ENCODE results near the gene FNDC3A. TPM values are rescaled to one million over a fixed set of nuclear protein-coding genes. Genes with fewer than 3 reads are reported as not detected.
"Not testable (repeated sequence)": the region's sequence is repeated elsewhere in the genome, so short reads cannot be mapped to it uniquely, and the experiment has no call there.

Gene FNDC3A
- total RNA-seq, 2 donors from 2014 or later, result 23.8 to 38.2 TPM

DNA sequence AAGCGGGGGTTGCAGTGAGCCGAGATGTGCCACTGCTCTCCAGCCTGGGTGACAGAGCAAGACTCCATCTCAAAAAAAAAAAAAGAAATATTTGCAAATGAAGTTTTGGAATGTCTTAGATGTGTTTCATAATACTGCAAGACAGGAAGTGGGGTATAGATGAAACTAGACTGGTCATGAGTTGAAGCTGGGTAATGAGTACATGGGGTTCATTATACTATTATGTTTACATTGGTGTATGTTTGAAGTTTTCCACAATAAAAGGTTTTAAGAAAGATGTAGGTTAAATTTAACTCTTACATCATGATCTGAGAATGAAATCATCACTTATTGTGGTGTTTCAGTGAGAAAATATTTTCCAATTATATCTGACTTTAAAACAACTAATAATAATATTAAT, 19.0 kb downstream of the FNDC3A start:
- Mint-ChIP-seq H3K9me3 (peaks cover 12% of the 10 kb centered on the region), H3K4me3 (no peak overlapping the region), H3K36me3 (ENCODE audit: low read depth) (peaks cover 45% of the 10 kb centered on the region), H3K27me3 (no peaks in the 10 kb centered on the region), H3K4me1 (peaks cover 14% of the 10 kb centered on the region), H3K27ac (no peak overlapping the region)
- ATAC-seq (replicated peaks), result peak; percentile 99

DNA sequence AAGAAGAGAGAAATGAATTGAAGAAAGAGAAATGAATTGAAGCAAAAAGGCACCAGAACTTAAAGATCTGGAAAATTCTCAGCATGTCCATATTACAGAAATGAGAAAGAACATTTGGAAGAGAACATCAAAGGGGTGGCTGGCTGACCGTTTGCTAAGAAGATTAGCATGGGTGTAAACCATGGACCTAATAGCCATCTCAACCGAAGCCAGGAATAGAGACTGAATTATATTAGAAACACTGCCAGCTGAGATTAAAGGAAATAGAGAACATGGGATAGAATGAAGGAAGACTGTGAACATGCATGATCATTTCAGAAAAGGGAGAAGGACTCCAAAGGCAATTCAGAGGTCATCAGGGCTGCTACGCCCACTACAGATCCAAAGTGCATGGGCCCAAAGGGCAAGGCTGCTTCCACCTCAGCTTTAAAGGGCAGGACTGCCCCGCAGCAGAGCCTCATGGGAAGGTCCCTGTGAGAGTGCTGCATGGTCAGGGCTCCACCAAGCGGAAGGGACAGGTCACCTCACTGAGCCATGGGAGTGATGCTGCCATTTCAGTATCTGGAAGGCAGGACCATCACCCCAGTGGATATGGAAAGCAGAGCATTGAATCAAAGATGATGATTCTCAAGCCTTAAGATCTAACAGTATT, 23.1 kb downstream of the FNDC3A start:
- Mint-ChIP-seq H3K9me3 (peaks cover 12% of the 10 kb centered on the region), H3K27me3 (no peaks in the 10 kb centered on the region), H3K4me3 (no peak overlapping the region), H3K4me1 (peaks cover 14% of the 10 kb centered on the region), H3K36me3 (ENCODE audit: low read depth) (peaks cover 55% of the 10 kb centered on the region), H3K27ac (no peak overlapping the region)
- no peak for ATAC-seq (replicated peaks)

DNA sequence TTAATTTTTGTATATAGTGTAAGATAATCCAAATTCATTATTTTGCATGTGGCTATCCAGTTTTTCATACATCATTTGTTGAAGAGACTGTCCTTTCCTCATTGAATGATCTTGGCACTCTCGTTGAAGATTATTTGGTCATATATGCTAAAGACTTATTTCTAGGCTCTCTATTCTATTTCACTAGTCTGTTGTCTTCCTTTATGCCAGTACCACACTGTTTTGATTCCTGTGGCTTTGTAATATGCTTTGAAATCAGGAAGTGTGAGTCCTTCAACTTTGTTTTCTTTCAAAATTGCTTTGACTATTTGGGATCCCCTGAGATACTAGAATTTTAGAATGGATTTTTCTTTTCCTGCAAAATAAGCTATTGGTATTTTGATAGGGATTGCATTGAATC, 24.5 kb downstream of the FNDC3A start:
- Mint-ChIP-seq H3K27ac (no peak overlapping the region), H3K9me3 (peaks cover 12% of the 10 kb centered on the region), H3K4me1 (peaks cover 14% of the 10 kb centered on the region), H3K27me3 (no peaks in the 10 kb centered on the region), H3K4me3 (no peak overlapping the region), H3K36me3 (ENCODE audit: low read depth) (peaks cover 50% of the 10 kb centered on the region)
- ATAC-seq (replicated peaks), result no peak

DNA sequence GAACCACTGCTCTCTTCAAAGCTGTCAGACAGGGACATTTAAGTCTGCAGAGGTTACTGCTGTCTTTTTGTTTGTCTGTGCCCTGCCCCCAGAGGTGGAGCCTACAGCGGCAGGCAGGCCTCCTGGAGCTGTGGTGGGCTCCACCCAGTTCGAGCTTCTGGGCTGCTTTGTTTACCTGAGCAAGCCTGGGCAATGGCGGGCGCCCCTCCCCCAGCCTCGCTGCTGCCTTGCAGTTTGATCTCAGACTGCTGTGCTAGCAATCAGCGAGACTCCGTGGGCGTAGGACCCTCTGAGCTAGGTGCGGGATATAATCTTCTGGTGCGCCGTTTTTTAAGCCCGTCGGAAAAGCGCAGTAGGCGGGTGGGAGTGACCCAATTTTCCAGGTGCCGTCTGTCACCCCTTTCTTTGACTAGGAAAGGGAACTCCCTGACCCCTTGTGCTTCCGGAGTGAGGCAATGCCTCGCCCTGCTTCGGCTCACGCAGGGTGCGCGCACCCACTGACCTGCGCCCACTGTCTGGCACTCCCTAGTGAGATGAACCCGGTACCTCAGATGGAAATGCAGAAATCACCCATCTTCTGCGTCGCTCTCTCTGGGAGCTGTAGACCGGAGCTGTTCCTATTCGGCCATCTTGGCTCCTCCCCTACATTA, 43.4 kb downstream of the FNDC3A start:
- H3K36me3 Mint-ChIP-seq (ENCODE audit: low read depth), result peaks cover 34% of the 10 kb centered on the region
- not testable (repeated sequence) for ATAC-seq (replicated peaks); H3K4me1 Mint-ChIP-seq; H3K4me3 Mint-ChIP-seq; H3K9me3 Mint-ChIP-seq; H3K27ac Mint-ChIP-seq; H3K27me3 Mint-ChIP-seq

DNA sequence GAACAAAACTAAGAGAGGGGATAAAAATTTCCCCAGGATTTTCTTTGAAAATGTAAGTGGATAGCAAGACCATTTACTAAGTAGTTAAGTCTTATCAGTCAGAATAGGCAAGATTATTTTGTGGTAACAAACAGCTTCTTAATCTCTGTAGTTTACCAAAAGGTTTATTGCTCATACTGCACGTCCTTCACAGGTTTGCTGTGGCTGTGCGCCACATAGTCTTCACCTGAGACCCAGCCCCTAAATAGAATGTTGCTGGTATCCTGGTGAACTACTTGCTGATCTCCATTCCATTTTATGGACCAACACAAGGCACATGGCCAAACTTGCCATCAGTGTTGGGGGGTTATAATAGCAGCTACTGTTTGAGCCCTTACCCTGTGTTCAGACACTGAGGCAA, 44.6 kb downstream of the FNDC3A start:
- Mint-ChIP-seq H3K36me3 (ENCODE audit: low read depth) (peaks cover 28% of the 10 kb centered on the region), H3K4me1 (peaks cover 6% of the 10 kb centered on the region), H3K9me3 (no peaks in the 10 kb centered on the region), H3K4me3 (no peak overlapping the region), H3K27me3 (no peaks in the 10 kb centered on the region), H3K27ac (no peak overlapping the region)
- no peak for ATAC-seq (replicated peaks)

DNA sequence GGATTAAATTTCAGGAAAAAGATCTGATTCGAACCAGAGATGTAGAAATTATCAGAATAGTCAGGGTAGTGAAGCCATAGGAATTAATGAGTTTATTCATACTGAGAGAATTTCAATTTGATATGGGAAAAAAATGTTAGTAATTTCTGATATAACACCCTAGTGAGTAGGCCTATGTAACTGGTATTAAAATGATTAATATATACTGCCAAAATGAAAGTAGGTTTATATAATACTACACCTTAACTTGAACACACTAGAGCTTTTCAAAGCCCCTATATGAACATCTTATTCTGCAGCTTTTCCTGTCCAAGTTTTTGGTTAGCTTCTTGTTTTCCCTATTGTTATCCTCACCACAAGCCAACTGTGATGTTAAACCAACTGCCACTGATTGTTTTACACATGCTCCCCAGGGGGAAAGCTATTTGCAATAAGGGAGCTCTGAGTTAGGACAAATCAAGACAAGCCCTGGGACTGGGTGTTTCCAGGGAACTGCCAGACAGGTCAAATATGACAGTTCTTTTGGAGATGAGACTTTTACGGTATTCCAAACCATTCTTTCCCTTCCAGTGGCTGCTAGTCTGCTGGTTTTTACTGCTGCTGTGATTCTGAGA, 45.3 kb downstream of the FNDC3A start:
- peak overlapping the region; percentile 39 for H3K27ac Mint-ChIP-seq
- peaks cover 26% of the 10 kb centered on the region for H3K36me3 Mint-ChIP-seq (ENCODE audit: low read depth)
- no peaks in the 10 kb centered on the region for H3K27me3 Mint-ChIP-seq
- H3K9me3 Mint-ChIP-seq, result no peaks in the 10 kb centered on the region
- peak overlapping the region; percentile 15 for H3K4me3 Mint-ChIP-seq
- H3K4me1 Mint-ChIP-seq, result peaks cover 6% of the 10 kb centered on the region
- ATAC-seq (replicated peaks), result peak; percentile 64

DNA sequence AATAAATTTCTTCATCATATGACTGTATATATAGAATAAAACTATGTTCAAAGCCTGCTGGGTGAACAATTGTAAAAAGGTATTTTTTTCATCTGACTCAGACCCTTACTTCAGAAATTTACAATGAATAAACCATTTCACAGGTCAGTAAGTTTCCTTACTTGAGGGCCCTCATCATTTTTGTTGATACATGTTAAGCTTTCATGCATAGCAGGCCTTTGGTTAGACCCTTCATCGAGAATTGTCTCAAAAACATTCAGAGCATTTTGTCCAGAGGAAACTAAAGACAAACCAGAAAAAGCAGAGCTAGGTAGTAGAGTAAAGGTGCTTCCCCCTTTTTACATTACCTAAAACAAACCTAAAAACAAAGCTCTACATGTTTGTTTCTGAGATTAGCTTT, 46.2 kb downstream of the FNDC3A start:
- no peaks in the 10 kb centered on the region for H3K27me3 Mint-ChIP-seq
- peak; percentile 38 for ATAC-seq (replicated peaks)
- H3K4me1 Mint-ChIP-seq, result peaks cover 6% of the 10 kb centered on the region
- no peak overlapping the region for H3K27ac Mint-ChIP-seq
- H3K9me3 Mint-ChIP-seq, result no peaks in the 10 kb centered on the region
- H3K4me3 Mint-ChIP-seq, result no peak overlapping the region
- peaks cover 32% of the 10 kb centered on the region for H3K36me3 Mint-ChIP-seq (ENCODE audit: low read depth)

DNA sequence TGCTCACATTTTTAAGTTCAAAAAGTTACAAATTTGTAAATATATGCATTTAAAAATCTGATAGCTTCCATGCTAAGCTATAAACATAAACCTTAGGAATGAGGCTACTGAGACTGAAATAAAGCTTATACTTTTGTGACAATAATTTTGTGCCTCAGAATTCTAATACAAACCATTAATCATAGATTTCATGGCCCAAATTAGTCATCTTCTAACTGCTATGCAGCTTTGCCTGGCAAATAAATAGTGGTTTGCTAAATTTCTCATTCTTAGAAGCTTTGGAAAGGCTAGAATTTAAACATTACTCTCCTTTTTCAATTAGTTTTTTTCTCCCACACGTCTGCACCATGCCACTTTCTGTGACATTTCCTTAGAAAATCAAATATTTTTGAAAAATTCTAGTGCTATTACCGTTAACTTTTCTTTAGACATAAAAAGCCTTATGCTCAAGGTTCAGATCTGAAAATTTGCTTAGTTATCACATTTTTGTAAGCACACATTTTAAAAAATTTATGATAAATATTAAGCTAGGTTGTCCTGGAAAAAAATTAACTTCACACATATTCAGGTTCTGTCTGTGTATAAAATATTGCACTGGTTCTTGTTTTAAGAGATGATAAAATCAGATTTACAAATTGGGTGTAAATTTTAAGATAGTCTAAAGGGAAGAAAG, 46.9 kb downstream of the FNDC3A start:
- H3K4me3 Mint-ChIP-seq, result no peak overlapping the region
- H3K27ac Mint-ChIP-seq, result no peak overlapping the region
- peak; percentile 46 for ATAC-seq (replicated peaks)
- peaks cover 38% of the 10 kb centered on the region for H3K36me3 Mint-ChIP-seq (ENCODE audit: low read depth)
- peaks cover 6% of the 10 kb centered on the region for H3K4me1 Mint-ChIP-seq
- H3K9me3 Mint-ChIP-seq, result no peaks in the 10 kb centered on the region
- H3K27me3 Mint-ChIP-seq, result no peaks in the 10 kb centered on the region

DNA sequence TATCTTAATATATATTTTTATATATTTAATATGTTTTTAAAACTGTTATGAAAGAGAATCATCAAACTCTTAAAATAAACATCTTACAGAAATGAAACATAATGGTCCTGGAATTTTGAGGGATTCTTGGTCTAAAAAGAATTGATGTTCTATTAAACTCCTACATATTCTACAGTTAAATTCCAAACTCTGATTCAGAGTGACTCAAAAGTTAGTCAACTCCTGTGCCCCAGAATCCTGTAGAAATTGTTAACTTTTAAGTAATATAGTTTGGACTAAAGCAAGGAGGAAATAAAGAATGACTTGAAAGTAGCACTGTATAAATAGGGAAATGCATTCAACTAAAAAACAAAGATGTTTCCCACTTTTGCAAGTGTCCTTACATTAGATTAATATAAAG, 47.7 kb downstream of the FNDC3A start:
- Mint-ChIP-seq H3K4me1 (peaks cover 6% of the 10 kb centered on the region), H3K4me3 (no peak overlapping the region), H3K9me3 (no peaks in the 10 kb centered on the region), H3K36me3 (ENCODE audit: low read depth) (peaks cover 44% of the 10 kb centered on the region), H3K27ac (no peak overlapping the region), H3K27me3 (no peaks in the 10 kb centered on the region)
- ATAC-seq (replicated peaks), result no peak

DNA sequence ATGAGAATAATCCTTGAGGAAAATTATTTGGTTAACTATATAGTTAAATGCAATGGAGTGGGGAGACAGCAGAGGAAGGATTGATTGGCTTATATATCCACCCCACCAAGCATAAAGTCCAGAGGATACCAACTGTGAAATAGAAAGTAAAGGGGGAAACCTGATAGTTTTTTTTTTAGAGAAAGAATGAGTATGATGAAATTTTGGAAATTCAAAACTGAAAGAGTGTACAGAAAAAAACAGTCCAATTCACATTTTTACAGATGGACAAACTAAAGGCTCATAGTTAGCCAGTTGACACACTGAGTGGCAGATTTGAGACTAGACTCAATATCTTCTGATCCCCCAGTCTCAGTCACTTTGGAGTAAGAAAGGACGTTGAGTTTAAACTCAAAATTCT, 51.1 kb downstream of the FNDC3A start:
- H3K27me3 Mint-ChIP-seq, result no peaks in the 10 kb centered on the region
- no peak for ATAC-seq (replicated peaks)
- H3K27ac Mint-ChIP-seq, result no peak overlapping the region
- H3K36me3 Mint-ChIP-seq (ENCODE audit: low read depth), result peaks cover 32% of the 10 kb centered on the region
- no peak overlapping the region for H3K4me3 Mint-ChIP-seq
- peaks cover 6% of the 10 kb centered on the region for H3K4me1 Mint-ChIP-seq
- no peaks in the 10 kb centered on the region for H3K9me3 Mint-ChIP-seq

DNA sequence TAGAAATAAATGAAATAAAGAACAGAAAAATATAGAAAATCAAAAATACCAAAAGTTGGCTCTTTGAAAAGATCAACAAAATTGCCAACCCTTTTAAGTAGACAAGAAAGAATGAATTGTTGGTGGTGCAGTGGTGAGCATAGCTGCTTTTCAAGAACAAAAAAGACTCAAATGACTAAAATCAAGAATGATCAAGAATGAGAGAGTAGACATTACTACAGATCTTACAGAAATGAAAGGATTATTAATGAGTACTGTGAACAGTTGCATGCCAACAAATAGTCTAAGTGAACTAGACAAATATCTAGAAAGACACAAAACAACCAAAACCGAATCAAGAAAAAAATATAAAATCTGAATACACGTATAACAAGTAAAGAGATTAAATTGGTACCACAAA, 53.9 kb downstream of the FNDC3A start:
- Mint-ChIP-seq H3K4me3 (no peak overlapping the region), H3K9me3 (no peaks in the 10 kb centered on the region)

DNA sequence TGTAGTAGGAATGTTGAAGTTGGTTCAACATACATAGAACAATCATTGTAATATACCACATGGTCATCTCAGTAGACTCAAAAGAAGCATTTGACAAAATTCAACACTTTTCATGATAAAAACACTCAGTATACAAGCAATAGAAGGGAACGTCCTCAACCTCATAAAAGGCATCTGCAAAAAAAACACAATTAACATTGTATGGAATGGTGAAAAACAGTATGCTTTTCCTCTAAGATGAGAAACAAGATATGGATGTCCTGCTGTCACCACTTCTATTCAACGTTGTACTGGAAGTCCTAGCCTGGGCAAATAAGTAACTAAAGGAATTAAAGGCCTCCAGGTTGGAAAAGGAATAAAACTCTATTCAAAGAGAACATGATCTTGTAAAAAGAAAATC, 54.5 kb downstream of the FNDC3A start:
- no peaks in the 10 kb centered on the region for H3K27me3 Mint-ChIP-seq
- peaks cover 8% of the 10 kb centered on the region for H3K4me1 Mint-ChIP-seq
- H3K27ac Mint-ChIP-seq, result no peak overlapping the region
- H3K36me3 Mint-ChIP-seq (ENCODE audit: low read depth), result peaks cover 30% of the 10 kb centered on the region
- no peak for ATAC-seq (replicated peaks)
- no peaks in the 10 kb centered on the region for H3K9me3 Mint-ChIP-seq
- H3K4me3 Mint-ChIP-seq, result no peak overlapping the region

More for the DNA sequence above, 53.9 kb downstream of the FNDC3A start:
- Mint-ChIP-seq H3K4me1 (peaks cover 8% of the 10 kb centered on the region), H3K27me3 (no peaks in the 10 kb centered on the region), H3K27ac (no peak overlapping the region), H3K36me3 (ENCODE audit: low read depth) (peaks cover 30% of the 10 kb centered on the region)
- ATAC-seq (replicated peaks), result peak; percentile 74

DNA sequence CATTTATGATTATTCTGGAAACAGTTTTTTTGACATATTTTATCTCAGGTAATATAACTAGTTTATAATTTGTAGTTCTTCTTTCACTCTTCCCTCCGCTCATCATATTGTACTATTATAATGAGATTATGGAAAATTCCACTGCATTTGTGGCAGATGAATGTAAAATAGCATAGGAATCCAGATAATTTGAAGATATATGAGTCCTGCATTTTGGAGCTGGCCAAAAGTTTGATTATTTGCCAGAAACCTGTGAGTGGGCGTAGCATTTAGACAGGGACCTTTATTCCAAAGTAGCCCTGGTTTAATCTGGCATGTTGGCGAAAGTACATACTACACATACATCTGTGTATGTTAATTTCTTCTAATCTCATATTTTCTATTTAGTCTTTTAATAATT, 65.2 kb downstream of the FNDC3A start:
- Mint-ChIP-seq H3K27ac (no peak overlapping the region), H3K4me1 (peaks cover 14% of the 10 kb centered on the region), H3K4me3 (no peak overlapping the region), H3K9me3 (no peaks in the 10 kb centered on the region), H3K27me3 (no peaks in the 10 kb centered on the region), H3K36me3 (ENCODE audit: low read depth) (peaks cover 41% of the 10 kb centered on the region)
- ATAC-seq (replicated peaks), result no peak

DNA sequence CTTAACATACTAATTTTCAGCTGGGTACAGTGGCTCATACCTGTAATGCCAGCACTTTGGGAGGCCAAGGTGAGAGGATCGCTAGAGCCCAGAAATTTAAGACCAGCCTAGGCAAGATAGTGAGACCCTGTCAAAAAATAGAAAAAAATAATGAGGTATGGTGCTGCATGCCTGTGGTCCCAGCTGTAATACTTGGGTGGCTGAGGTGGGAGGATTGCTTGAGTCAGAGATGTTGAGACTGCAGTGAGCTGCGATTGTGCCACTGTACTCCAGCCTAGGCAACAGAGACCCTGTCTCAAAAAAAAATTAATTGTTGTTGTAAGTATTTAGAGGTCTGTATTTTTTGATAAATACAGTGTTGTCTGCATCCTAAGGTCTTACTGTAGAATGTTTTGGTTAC, 66.8 kb downstream of the FNDC3A start:
- H3K9me3 Mint-ChIP-seq, result no peaks in the 10 kb centered on the region
- H3K27me3 Mint-ChIP-seq, result no peaks in the 10 kb centered on the region
- H3K36me3 Mint-ChIP-seq (ENCODE audit: low read depth), result peaks cover 43% of the 10 kb centered on the region
- peaks cover 14% of the 10 kb centered on the region for H3K4me1 Mint-ChIP-seq
- no peak overlapping the region for H3K27ac Mint-ChIP-seq
- ATAC-seq (replicated peaks), result no peak
- H3K4me3 Mint-ChIP-seq, result no peak overlapping the region

DNA sequence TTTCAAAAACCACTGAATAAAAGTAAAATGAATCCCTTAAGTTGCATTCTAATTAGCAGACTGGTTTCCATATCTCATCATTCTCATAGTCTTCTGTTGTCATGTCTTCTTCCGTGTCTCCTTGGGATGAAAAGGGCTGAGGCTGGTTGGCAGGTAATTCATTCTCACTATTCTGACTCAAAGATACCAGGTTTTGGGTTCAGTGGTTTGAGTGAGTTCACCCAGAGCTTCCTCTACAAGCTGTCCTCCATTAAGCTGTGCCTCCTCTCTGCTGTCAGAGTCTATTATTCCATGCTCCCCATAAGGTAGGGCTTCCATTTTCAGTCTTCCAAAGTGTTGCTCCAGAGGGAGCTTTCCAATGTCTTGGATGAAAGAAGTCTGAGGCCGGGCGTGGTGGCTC, 68.3 kb downstream of the FNDC3A start:
- Mint-ChIP-seq H3K27ac (peak overlapping the region; percentile 43), H3K36me3 (ENCODE audit: low read depth) (peaks cover 41% of the 10 kb centered on the region), H3K27me3 (no peaks in the 10 kb centered on the region), H3K4me1 (peaks cover 26% of the 10 kb centered on the region), H3K4me3 (no peak overlapping the region), H3K9me3 (peaks cover 6% of the 10 kb centered on the region)
- peak; percentile 97 for ATAC-seq (replicated peaks)
